IPS-18c (cell line): ENCODE results near the gene RBM41.
"Not testable (repeated sequence)": the region's sequence is repeated elsewhere in the genome, so short reads cannot be mapped to it uniquely, and the experiment has no call there.

Source experiments
- H3K4me3 ChIP-seq: 2 replicates; pipeline ENCODE4 v1.7.0; 2013; ENCODE audit warnings: low read depth, mild to moderate bottlenecking, low read length, moderate library complexity; ENCODE audit not compliant: insufficient read depth
- H3K9me3 ChIP-seq: one replicate; pipeline ENCODE4 v1.6.1; 2013; ENCODE audit warnings: mild to moderate bottlenecking, low read length, moderate library complexity; ENCODE audit not compliant: control insufficient read depth, insufficient read depth

RBM41 gene

DNA sequence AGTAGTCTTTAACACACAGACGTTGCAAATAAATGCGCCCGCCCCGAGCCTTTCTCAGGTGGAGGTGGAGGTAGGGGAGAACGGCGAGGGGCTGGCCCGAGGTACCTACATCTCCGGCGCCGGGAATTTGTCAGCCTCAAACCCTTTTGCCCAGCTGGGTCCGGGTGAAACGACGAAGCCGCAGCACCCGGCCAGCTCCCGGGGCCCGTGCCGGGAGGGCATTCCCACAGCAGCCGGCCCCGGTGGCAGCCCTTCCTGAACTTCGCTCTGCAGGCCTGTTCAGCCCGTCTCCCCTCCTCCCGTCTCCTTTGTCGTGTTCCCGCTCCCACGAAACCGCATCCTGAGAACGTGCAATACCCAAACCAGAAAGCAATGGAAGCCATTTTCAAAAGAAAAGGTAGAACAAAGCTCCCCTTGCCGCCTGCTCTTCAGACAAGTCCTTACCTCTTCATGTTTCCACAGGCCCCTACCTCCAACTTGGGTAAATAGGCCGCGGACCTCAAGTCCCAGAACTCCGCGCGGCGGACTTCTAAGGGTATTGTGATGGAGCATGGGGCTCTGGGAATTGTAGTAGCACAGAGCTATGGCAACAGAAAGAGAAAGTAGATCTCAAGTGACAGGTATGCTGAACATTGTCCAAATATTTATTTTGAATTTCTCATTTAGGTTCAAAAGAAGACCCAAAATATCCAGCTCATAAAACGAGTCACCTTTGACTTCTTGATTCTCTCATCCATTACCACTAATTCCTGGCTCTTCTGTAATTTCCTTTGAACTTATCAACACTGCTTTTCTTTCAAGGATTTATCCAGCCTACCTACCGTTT, at the start of gene RBM41:
TSS of gene RBM41 (minus strand) at position 501 of the 826 bp plus-strand sequence. CDS start at position 452, 49 bp downstream.
- H3K4me3 ChIP-seq: peak within 1 kb of the TSS; percentile 88

DNA sequence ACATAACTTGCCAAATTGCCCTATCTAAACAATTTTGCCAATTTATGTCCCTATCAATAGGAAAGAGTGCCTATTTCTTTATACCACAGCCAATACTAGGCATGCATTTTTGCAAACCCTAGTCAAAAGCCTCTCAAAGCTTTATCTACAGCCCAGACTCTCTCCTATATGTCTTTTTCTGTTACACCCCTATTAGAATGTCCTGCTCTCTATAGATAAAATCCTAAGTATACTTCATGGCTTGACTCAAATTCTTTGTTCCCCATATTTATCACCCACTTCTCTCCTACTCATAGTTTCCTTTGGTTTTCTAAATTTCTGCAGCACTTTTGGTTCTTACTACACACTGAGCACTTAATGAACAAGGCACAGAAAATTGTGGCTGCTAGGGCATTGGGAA, 49.6 kb upstream of the RBM41 start:
- no peaks in the 10 kb centered on the region for H3K9me3 ChIP-seq
- no peak overlapping the region for H3K4me3 ChIP-seq

More for the DNA sequence above, at the start of gene RBM41:
- H3K9me3 ChIP-seq: peaks cover 2% of the 10 kb centered on the region

DNA sequence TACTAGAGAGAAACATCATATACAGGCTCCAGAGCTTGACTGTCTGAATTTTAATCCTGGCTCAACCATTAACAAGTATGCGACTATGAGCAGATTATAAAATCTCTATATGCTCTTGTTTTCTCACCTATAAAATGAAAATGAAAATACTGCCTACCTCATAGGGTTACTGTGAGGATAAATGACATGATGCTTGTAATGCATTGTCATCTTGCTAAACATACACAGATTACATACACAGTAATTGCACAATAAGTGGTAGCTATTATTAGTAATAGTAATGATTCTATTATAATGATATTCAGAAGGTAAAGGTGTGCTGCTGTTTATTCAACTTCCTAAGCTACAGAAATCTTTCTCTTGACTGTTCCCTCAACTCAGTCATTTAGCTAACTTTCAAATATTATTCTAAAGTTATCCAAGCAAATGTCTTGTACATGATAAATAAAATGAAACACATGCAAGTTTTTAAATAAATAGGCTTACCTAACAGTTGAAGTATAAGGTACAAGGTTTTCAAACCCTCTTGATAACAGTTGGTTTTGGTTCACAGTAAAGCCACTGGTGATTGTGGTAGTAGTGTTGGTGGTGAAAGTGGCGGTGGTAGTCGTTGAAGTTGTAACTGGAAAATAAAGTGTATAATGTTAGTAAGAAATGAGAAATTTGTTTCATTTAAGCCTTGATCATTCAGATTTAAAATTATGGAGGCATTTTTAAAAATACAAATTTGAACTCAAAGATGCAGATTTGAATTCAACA, 48.7 kb upstream of the RBM41 start:
- Histone ChIP-seq H3K4me3 (no peak overlapping the region), H3K9me3 (peaks cover under 1% of the 10 kb centered on the region)

DNA sequence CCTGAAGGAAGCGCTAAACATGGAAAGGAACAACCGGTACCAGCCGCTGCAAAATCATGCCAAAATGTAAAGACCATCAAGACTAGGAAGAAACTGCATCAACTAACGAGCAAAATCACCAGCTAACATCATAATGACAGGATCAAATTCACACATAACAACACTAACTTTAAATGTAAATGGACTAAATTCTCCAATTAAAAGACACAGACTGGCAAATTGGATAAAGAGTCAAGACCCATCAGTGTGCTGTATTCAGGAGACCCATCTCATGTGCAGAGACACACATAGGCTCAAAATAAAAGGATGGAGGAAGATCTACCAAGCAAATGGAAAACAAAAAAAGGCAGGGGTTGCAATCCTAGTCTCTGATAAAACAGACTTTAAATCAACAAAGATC, 39.0 kb upstream of the RBM41 start:
- not testable (repeated sequence) for H3K4me3 ChIP-seq, H3K9me3 ChIP-seq

DNA sequence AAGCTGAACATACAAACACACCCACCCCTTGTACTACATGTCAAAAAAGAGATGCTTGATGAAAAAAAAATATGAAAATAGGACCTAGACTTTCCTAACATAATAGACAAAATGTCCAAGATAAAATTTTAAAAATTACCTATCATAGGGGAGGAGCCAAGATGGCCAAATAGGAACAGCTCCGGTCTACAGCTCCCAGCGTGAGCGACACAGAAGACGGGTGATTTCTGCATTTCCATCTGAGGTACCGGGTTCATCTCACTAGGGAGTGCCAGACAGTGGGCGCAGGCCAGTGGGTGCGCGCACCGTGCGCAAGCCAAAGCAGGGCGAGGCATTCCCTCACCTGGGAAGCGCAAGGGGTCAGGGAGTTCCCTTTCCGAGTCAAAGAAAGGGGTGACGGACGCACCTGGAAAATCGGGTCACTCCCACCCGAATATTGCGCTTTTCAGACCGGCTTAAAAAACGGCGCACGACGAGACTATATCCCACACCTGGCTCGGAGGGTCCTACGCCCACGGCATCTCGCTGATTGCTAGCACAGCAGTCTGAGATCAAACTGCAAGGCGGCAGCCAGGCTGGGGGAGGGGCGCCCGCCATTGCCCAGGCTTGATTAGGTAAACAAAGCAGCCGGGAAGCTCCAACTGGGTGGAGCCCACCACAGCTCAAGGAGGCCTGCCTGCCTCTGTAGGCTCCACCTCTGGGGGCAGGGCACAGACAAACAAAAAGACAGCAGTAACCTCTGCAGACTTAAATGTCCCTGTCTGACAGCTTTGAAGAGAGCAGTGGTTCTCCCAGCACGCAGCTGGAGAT, 37.2 kb upstream of the RBM41 start:
- peak overlapping the region; percentile 28 for H3K4me3 ChIP-seq
- H3K9me3 ChIP-seq: not testable (repeated sequence)

DNA sequence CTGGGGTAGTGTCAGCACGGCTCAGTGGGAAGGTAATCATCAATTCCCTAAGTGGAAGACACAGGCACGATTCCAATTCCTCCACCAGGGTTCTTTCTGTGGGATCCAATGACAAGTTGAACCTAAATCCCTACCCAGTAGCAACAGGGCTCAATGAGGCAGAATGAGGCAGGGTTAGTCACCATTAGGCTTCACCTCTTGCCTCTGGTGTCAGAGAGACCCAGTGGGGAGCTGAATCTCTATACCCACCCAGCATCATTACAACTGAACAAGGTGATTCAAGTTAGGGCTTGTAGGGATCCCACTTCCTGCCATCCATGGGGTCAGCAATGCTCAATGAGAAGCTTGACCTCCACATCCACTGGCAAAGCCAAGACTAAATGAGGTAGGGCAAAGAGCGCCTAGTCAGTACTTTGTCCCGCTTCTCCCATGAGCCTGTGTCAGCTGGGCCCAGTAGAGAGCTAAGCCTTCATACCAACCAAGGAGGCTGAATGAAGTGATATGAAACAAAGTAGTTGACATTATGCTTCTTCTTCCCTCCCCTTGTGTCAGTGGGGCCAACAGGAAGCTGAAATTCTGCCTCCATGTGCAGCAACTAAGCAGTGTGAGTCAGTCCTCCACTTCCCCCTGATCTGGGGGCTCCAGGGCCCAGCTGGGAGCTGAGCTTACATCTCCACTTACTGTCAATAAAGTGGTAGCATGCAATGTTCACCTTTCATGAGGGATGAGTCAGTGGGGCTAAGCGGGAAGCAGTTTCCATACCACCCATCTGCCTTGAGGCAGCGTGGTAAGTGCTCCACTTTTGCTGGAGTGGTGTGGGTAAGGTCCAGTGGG, 36.4 kb upstream of the RBM41 start:
- Histone ChIP-seq H3K4me3 (peak overlapping the region; percentile 28), H3K9me3 (no peaks in the 10 kb centered on the region)

DNA sequence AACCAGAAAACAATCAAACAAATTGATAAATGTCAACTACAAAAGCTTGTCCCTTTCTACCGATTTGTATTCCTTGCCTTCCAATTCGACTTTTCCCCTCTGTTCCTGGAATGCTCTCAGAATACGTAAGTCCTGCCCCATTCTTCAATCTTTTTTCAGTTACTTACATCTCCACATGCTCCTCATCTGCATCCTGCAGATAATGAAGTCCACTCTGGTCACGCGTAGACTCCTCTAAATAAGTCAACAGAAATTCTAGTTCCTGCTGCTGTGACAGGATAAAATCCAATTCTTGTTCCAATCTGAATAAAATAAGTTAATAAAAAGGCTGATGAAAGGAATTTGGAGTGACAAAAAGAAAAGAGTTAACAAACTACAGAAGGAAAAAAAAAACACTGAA, 34.4 kb upstream of the RBM41 start:
- Histone ChIP-seq H3K4me3 (no peak overlapping the region), H3K9me3 (no peaks in the 10 kb centered on the region)

DNA sequence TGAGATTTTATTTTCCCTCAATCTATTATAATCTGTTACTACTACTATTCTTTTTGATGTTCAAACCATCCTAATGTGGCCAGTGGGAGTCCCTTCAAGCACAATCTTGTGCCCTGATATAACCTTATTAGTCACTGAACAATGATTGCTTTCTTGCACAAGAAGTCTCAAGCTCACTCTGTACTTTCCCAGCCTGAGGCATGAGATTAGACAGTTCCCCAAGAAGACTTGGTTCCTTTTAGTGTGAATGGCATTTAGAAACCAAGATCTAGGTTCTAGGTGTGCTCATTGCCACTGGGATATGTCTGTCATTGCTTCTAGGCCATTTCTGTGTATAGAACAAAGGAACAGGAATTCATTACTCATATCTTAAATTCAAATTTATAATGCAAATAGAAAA, 28.0 kb upstream of the RBM41 start:
- Histone ChIP-seq H3K4me3 (no peak overlapping the region), H3K9me3 (no peaks in the 10 kb centered on the region)

DNA sequence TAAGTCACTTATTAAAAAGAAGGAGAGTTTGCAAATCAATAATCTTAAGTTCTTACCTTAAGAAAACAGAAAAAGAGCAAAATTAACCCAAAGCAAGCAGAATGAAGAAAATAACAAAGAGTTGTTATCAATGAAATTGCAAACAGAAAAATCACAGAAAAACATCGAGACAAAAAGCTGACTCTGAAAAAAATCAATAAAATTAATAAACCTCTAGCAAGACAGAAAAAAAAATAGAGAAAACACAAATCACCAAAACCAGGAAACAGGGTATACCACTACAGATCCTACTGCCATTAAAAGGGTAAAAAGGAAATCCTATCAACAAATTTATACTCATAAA, 17.3 kb upstream of the RBM41 start:
- Histone ChIP-seq H3K4me3 (no peak overlapping the region), H3K9me3 (no peaks in the 10 kb centered on the region)

DNA sequence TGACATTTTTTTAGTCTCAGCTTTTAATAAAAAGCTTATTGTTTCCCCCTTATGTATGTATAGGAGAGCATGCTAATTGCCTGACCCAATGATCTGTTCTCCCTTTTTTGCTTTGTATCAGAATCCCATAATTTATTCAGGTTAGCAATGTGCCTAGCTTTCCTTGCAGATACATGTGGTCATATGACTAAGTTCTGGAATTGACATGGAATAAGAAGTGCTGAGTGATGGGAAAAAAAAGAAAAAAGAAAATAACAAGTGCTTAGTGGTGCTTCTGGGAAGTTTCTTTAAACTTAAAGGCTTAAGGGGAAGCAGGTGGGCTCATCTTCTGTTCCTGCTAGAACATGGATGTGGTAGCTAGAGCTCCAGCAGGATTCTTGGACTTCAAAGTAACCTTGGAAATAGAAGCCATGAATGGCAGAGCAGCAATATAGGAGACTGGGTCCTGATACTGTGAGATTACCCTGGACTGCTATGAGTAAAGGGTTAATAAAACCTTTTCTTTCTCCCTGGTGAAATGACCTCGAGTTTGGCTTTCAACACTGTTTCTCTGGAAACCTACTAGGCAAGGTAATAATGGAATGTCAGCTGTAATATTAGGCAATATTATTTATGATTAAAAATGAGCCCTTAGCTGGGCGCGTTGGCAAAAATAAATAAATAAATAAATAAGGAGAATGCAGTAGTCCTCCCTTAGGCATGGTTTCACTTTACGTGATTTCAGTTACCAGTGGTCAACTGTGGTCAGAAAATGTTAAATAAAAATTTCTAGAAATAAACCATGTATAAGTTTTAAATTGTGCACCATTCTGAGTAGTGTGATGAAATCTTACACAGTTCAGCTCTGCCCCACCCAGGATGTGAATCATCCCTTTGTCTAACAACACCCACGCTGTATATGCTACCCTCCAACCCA, 16.7 kb upstream of the RBM41 start:
- H3K4me3 ChIP-seq: no peak overlapping the region
- H3K9me3 ChIP-seq: no peaks in the 10 kb centered on the region

DNA sequence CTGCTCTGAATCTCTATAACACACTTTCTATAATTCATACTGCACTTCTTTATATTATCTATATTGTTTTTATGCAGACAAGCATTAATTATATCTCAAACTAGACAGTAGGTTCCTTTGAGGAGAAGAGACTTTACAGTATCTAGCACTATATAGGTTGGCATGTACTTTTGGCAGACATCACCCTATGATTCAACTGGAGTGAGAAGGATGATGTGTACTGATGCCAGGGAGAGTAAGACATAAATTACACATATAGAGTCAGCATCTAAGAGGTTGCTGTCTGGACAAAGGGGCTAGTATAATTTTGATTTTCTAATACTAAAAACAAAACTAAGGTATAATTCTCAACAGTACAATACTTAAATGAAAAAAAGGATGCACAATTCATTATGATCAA, 5.1 kb upstream of the RBM41 start:
- H3K4me3 ChIP-seq: no peak overlapping the region
- H3K9me3 ChIP-seq: no peaks in the 10 kb centered on the region

DNA sequence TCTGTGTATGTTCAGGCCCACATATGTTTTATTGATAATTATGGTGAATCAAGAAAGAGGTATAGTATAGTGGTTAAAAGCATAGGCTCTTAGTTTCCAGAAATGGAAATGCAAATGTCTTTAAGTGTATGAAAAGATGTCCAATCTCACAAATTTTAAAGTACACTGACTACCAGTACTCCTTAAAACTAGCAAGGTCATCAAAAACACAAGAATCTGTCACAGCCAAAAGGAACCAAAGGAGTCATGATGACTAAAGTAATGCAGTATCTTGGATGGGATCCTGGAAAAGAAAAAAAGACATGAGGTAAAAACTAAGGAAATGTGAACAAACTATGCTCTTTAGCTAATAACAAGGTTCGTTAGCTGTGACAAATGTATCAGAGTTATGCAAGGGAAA, 661 bp upstream of the RBM41 start:
- peaks cover 2% of the 10 kb centered on the region for H3K9me3 ChIP-seq
- no peak overlapping the region for H3K4me3 ChIP-seq

DNA sequence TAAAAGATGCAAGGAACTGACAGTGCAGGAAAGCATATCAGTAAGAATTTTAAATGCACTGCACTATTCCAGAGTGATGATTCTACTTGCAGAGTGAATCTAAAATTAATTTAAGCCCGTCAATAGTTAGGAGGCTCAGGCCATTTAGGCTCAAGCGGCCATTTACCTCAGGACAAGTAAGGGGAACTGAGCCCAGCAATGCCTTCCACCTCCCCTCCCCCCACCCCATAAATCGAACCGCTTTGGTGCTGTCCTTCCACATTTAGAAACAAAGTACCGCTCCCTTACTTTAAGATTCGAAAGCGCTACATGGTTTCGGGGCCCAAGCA, 665 bp downstream of the RBM41 start:
- peaks cover 2% of the 10 kb centered on the region for H3K9me3 ChIP-seq
- H3K4me3 ChIP-seq: peak overlapping the region; percentile 88

DNA sequence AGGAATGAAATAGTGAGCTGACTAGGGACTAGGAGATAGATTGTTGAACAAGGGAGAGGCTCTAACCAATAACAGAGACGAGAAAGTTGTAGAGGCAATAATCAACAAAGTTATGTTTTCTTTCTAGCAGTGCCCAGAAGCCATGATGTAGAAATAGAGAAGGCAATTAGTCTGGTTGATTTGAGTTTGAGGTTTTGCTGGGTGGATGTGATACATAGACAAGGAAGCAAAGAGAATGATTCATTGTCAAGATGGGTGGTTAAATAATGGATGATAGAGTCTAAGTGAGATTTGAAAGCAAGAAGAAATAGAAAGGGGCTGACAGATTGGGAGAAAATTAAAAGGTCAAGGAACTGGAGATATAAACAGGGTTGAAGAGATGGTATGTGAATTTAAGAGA, 11.2 kb downstream of the RBM41 start:
- Histone ChIP-seq H3K9me3 (no peaks in the 10 kb centered on the region), H3K4me3 (no peak overlapping the region)

DNA sequence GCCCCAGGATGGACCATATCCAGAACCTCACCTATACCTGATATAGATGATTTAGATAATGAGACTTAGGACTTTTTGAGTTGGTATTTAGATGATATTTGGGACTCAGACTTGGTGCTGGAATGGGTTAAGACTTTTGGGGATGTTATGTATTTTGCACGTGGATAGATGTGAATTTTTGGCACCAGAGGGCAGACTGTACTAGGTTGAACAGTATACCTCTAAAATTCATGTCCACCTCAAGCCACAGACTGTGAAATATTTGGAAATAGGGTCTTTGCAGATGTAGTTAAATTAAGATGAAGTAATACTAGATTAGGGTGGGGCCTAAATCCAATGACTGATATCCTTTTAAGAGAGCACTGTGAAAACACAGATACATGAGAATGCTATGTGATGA, 15.6 kb downstream of the RBM41 start:
- H3K9me3 ChIP-seq: no peaks in the 10 kb centered on the region
- H3K4me3 ChIP-seq: no peak overlapping the region

DNA sequence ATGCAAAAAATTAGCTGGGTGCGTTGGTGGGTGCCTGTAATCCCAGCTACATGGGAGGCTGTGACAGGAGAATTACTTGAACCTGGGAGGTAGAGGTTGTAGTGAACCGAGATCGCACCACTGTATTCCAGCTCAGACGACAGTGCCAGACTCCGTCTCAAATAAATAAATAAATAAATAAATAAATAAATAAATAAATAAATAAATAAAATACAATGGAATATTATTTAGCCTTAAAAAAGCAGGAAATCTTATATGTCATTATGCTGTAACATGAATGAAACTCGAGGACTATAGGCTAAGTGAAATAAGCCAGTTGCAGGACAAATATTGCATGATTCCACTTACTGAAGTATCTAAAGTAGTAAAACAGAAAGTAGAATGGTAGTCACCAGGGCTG, 42.5 kb downstream of the RBM41 start:
- Histone ChIP-seq H3K4me3 (no peak overlapping the region), H3K9me3 (no peaks in the 10 kb centered on the region)
